Activated naive CD4-positive, alpha-beta T cell (primary cell): Measurements from ENCODE around the gene CACNG7.

Source experiments
- DNase-seq, 4 experiments: peaks; one replicate each; lab custom pipeline; 2025; lab: John Stamatoyannopoulos, UW

The CACNG7 gene, protein sequence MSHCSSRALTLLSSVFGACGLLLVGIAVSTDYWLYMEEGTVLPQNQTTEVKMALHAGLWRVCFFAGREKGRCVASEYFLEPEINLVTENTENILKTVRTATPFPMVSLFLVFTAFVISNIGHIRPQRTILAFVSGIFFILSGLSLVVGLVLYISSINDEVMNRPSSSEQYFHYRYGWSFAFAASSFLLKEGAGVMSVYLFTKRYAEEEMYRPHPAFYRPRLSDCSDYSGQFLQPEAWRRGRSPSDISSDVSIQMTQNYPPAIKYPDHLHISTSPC

DNA sequence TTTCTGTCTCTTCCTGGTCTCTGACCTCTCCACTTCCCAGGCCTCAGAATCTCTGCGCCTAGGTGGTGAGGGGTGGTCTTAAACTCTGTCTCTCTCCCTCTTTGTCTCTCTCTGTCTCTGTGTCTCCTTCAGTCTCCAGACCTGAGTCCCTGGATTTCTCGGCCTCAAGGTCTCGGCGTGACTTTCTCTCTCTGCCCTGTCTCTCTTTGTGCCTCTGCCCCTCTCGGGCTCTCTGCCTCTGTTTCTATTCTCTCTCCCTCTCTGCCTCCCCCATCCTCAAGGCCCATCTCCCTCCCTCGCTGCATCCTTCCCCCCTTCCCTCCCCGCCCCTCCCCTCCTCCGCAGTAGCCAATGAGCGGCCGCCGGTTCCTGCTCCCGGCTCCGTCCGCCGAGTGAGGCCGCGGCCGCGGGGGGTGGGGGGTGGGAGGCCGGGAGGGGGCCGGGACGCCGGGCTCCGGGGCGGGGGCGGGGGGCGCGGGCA lies at the start of gene CACNG7:
TSS of gene CACNG7 (plus strand) at position 344 of the 481 bp plus-strand sequence. CDS start 3,554 bp downstream, outside the sequence.
- DNase-seq: no peak

GRCh38 chr19:53864308-53864836 lies 44.7 kb upstream of the CACNG7 start:
- no peak for DNase-seq

DNA sequence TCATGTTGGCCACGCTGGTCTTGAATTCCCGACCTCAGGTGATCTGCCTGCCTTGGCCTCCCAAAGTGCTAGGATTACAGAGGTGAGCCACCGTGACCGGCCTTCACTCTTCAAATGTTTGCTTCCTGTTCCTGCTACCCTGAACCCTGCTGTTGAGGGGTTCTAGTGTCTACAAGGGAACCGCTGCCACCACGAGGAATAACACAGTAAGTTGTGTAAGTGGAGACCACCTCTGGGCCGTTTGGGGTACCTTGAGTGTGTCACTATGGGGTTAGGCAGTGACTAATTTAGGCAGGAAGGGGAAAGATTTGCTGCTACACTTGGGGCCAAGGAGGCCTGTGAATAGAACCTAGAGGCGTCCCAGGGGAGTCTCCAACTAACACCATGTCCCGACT lies 43.6 kb upstream of the CACNG7 start:
- no peak for DNase-seq

- DNase-seq: peak; percentile 14 to 56 (median 28)
These were observed 42.9 kb upstream of the CACNG7 start for GRCh38 chr19:53865918-53866864.

DNA sequence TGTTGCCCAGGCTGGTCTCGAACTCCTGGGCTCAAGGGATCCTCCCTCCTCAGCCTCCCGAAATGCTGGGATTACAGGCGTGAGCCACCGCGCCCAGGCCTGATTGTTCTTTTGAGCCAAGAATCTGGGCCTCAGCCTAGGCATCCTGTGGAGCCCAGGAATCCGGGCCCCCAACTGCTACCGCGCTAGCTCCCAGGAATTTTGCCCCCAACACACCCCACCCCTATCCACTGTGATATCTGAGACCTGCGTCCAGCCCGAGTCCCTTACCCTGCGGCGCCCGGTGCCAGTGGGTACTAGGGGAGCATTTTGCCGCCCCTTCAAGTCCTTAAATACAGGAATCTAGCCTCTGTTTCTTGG lies 42.2 kb upstream of the CACNG7 start:
- no peak for DNase-seq

GRCh38 chr19:53867225-53868090 lies 41.6 kb upstream of the CACNG7 start, which contains the start of gene MYADM:
MYADM (plus strand) TSS chr19:53867883; CDS start chr19:53873530, 5,647 bp downstream.
- peak; percentile 92 to 99 (median 97) for DNase-seq

GRCh38 chr19:53868091-53868891 lies 40.8 kb upstream of the CACNG7 start:
- peak in 2 of 4 experiments; percentile 8 to 30 for DNase-seq

DNA sequence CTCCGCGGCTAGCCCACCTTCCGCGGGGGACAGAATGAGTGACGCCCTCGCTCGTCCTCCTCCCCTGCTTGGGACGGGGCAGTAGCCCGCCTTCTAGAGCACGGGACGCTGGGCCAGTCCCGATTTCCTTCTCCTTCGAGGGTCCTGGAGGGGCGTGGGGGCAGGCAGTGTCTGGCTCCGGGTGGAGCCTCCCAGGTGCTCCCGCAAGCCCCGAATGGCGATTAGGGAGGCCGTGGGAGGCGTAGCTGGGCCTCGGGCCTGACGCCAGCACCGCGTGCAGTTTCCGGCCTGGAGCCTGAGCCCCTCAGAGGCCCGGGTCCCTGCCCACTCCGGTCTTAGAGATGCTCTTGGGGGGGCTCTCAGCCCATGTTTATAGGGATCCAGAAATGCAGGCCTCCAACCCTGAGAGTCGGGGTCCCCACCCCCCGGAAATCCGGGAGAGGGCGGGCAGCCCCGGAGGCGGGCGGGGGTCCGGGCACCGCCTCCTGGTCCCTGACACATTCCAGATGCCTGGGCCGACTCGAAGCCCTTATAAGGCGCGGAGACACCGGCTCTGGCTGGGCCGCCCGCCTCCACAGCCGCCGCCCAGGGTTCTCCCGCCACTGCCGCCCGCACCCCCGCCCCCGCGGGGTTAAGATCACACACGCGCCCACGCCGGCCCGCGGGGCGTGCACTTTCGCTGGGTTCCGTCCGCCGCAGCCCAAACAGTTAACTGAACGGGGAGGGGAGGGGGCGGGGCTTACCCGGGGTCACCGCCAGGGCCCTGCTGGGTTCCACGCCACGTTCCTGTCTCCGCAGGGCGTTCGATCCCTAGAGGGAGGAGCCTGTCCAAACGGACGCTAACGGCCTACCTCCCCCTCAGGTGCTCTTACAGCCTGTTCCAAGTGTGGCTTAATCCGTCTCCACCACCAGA lies 39.9 kb upstream of the CACNG7 start:
- DNase-seq: peak; percentile 34 to 85 (median 66)

DNA sequence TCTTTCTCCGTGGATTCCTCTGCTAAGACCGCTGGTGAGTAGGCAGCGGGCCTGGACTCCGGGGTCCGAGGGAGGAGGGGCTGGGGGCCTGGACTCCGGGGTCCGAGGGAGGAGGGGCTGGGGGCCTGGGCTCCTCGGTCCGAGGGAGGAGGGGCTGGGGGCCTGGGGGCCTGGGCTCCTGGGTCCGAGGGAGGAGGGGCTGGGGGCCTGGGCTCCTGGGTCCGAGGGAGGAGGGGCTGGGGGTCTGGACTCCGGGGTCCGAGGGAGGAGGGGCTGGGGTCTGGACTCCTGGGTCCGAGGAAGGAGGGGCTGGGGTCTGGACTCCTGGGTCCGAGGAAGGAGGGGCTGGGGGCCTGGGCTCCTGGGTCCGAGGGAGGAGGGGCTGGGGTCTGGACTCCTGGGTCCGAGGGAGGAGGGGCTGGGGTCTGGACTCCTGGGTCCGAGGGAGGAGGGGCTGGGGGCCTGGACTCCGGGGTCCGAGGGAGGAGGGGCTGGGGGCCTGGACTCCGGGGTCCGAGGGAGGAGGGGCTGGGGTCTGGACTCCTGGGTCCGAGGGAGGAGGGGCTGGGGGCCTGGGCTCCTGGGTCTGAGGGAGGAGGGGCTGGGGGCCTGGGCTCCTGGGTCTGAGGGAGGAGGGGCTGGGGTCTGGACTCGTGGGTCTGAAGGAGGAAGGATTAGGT lies 39.1 kb upstream of the CACNG7 start:
- DNase-seq: peak in 1 of 4 experiments; percentile 34

DNA sequence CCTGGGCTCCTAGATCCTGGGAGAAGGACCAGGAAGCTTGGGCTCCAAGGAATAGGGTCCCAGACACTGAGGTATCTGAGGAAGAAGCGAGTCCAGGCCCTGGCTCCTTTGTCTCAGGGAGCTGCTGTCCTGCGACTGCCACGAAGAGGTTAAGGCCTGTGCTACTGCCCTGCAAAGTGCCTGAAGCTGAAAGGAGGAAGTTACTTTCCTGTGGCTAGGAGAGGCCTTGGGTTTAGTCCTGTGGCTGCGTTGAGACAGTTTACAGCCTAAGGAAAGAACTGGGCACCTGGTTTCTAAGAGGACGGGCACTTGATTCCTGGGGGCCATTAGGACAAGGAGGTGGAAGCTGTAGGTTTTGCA lies 38.6 kb upstream of the CACNG7 start:
- DNase-seq: no peak

DNA sequence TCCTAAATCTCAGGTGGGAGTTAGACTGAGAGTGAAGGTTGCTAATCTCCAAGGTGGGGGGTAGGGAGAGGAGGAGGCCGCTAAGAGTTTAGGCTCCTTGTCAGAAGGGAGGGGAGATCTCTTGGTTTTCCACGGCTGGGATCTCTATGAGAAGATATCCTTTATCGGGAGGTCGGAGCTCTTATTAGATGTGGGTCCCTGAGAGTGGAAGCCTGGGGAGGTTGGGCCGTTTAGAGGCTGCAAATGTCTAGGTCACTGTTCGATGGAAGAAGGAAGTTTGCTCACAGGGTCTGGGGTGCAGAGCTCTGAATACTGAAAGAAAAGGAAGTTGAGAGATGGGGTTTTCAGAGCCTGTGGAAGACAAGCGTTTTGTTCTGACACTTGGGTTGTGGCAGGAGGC lies 37.6 kb upstream of the CACNG7 start:
- DNase-seq: no peak

DNA sequence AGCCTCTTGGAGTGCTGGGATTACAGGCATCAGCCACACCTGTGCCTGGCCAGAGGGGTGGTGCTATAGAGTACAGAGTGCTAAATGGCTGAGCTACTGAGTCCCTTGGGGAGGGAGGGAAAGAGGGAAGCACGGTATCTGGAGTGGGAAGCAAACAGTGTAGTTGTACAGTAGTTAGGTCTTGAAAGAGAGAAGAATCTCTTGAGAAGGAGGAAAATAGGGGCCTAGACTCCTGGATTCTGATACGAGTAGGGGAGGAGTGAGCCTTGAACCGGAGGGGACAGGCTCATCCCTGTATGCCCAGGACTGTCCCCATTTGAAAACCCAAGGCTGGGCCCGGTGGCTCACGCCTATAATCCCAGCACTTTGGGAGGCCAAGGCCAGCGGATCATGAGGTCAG lies 36.3 kb upstream of the CACNG7 start:
- no peak for DNase-seq

GRCh38 chr19:53873773-53874605 lies 35.1 kb upstream of the CACNG7 start:
- no peak for DNase-seq

DNA sequence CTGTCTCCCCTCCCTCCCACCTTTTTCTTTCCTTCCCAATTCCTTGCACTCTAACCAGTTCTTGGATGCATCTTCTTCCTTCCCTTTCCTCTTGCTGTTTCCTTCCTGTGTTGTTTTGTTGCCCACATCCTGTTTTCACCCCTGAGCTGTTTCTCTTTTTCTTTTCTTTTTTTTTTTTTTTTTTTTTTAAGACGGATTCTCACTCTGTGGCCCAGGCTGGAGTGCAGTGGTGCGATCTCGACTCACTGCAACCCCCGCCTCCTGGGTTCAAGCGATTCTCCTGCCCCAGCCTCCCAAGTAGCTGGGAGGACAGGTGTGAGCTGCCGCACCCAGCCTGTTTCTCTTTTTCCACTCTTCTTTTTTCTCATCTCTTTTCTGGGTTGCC lies 34.5 kb upstream of the CACNG7 start:
- DNase-seq: peak in 1 of 4 experiments; percentile 26

DNA sequence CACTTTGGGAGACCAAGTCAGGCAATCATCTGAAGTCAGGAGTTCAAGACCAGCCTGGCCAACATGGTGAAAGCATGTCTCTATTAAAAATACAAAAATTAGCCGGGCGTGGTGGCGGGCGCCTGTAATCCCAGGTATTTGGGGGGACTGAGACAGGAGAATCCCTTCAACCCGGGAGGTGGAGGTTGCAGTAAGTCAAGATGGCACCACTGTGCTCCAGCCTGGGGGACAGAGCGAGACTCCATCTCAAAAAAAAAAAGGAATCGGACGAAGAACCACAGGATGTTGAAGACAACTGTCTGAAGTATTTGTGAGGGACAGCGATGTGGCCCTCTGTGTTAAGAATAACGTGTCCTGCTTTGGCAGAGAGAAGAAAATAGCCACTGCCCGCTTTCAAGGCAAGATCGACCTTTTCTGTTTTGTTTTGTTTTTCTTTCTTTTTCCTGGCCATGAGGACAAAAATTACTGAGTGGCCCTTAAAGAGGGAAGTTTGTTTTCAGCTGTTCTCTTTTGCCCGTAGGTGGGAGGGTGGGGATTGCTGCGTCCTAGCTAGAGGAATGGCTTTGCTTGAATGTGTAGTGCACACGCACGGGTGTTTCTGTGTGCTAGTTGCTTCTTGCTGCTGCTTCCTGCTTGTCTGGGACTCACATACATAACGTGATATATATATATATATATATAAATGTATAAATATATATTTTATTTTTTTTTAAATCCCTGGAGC lies 33.3 kb upstream of the CACNG7 start:
- no peak for DNase-seq

- DNase-seq: no peak
These were observed 32.3 kb upstream of the CACNG7 start for GRCh38 chr19:53876651-53877224.

DNA sequence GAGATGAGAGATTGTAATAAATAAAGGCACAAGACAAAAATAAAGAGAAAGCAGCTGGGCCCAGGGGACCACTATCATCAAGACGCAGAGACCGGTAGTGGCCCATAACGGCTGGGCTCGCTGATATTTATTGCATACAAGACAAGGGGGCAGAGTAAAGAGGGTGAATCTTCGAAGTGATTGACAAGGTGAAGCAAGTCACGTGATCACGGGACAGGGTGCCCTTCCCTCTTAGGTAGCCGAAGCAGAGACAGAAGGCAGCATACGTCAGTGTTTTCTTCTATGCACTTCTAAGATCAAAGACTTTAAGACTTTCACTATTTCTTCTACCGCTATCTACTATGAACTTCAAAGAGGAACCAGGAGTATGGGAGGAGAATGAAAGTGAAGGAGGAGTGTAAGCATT lies 31.7 kb upstream of the CACNG7 start:
- peak in 1 of 4 experiments; percentile 24 for DNase-seq
